CD14-positive monocyte (primary cell): ENCODE results near the gene PTMS. TPM values are rescaled to one million over a fixed set of nuclear protein-coding genes. Genes with fewer than 3 reads are reported as not detected.

Experiments used
- DNase-seq, 3 donors: peaks; one replicate each; pipeline ENCODE4 v3.0.0-alpha.2; 2011 to 2022
- H2AFZ ChIP-seq: 2 replicates; pipeline ENCODE4 v1.6.0; 2012; ENCODE audit warnings: mild to moderate bottlenecking, low read depth, low read length, inconsistent platforms; ENCODE audit not compliant: insufficient read depth, poor library complexity, severe bottlenecking
- H3K27ac ChIP-seq, 2 donors: 1 replicate in 1 of 2; 2 replicates in 1 of 2; pipeline ENCODE4 v1.5.1; 2012 to 2013; ENCODE audit warnings: low read length in 2 of 2, control low read depth in 1 of 2, inconsistent platforms in 1 of 2, low read depth in 1 of 2, mild to moderate bottlenecking in 1 of 2
- H3K27me3 ChIP-seq, 2 donors: one replicate each; pipeline versions ENCODE4 v1.6.0 to v1.6.1; 2011 to 2013; ENCODE audit warnings: low read length in 2 of 2; ENCODE audit not compliant: control insufficient read depth in 2 of 2, insufficient read depth in 2 of 2
- H3K36me3 ChIP-seq, 2 donors: replicated peaks in 1 of 2; 1 replicate in 1 of 2; 2 replicates in 1 of 2; pipeline versions ENCODE4 v1.5.1 to v1.6.1; 2012 to 2013; ENCODE audit warnings: low read length in 2 of 2, control low read depth in 1 of 2, inconsistent platforms in 1 of 2, mild to moderate bottlenecking in 1 of 2; ENCODE audit not compliant: insufficient read depth in 2 of 2, control insufficient read depth in 1 of 2
- H3K4me1 ChIP-seq, 2 donors: 1 replicate in 1 of 2; 2 replicates in 1 of 2; pipeline versions ENCODE4 v1.5.1 to v1.6.1; 2012 to 2013; ENCODE audit warnings: low read length in 2 of 2, control low read depth in 1 of 2, inconsistent platforms in 1 of 2, mild to moderate bottlenecking in 1 of 2, moderate library complexity in 1 of 2; ENCODE audit not compliant: insufficient read depth in 2 of 2, control insufficient read depth in 1 of 2
- H3K4me2 ChIP-seq: replicated peaks from 2 replicates; pipeline ENCODE3; 2012; ENCODE audit warnings: low read length, moderate library complexity, mild to moderate bottlenecking; ENCODE audit not compliant: poor library complexity, severe bottlenecking; ENCODE audit errors: extremely low read depth
- H3K4me3 ChIP-seq, 3 experiments: fragments of 200-600 bp in 1 of 3; sonication (generic) in 1 of 3; replicated peaks in 1 of 3; 1 replicate in 2 of 3; 2 replicates in 1 of 3; pipeline ENCODE4 v1.5.1; 2011 to 2013; ENCODE audit warnings: low read length in 3 of 3, mild to moderate bottlenecking in 3 of 3, control low read depth in 2 of 3, low read depth in 2 of 3, inconsistent platforms in 1 of 3, moderate library complexity in 1 of 3
- H3K79me2 ChIP-seq: 2 replicates; pipeline ENCODE4 v1.6.0; 2012; ENCODE audit warnings: mild to moderate bottlenecking, control low read depth, inconsistent platforms, low read length, moderate library complexity; ENCODE audit not compliant: insufficient read depth
- H3K9ac ChIP-seq: 2 replicates; pipeline ENCODE4 v1.6.0; 2017; ENCODE audit warnings: low read length, mild to moderate bottlenecking; ENCODE audit not compliant: insufficient read depth, poor library complexity, severe bottlenecking
- H3K9me3 ChIP-seq, 2 donors: replicated peaks in 1 of 2; 1 replicate in 1 of 2; 2 replicates in 1 of 2; pipeline versions ENCODE4 v1.5.1 to v1.6.1; 2012 to 2013; ENCODE audit warnings: low read length in 2 of 2, control low read depth in 1 of 2; ENCODE audit not compliant: control insufficient read depth in 1 of 2, insufficient read depth in 1 of 2
- H4K20me1 ChIP-seq: 2 replicates; pipeline ENCODE4 v1.6.0; 2012; ENCODE audit warnings: mild to moderate bottlenecking, low read length, control low read depth, moderate library complexity; ENCODE audit not compliant: insufficient read depth
- H3K27ac Mint-ChIP-seq, 7 donors: one replicate each; pipeline ENCODE4 v1.8.0; 2020; ENCODE audit warnings: mild to moderate bottlenecking in 7 of 7, mixed read lengths in 7 of 7, moderate library complexity in 6 of 7, inconsistent platforms in 2 of 7
- H3K27me3 Mint-ChIP-seq, 3 donors: one replicate each; pipeline ENCODE4 v1.8.0; 2021 to 2022; ENCODE audit warnings: low read depth in 3 of 3, mild to moderate bottlenecking in 3 of 3, mixed read lengths in 3 of 3, moderate library complexity in 3 of 3, inconsistent platforms in 1 of 3
- H3K36me3 Mint-ChIP-seq, 2 donors: one replicate each; pipeline ENCODE4 v1.8.0; 2020; ENCODE audit warnings: mixed read lengths in 2 of 2, inconsistent platforms in 1 of 2, mild to moderate bottlenecking in 1 of 2
- H3K4me1 Mint-ChIP-seq: one replicate; pipeline ENCODE4 v1.8.0; 2020; ENCODE audit warnings: mild to moderate bottlenecking, mixed read lengths
- H3K4me3 Mint-ChIP-seq, 2 donors: one replicate each; pipeline ENCODE4 v1.8.0; 2020; ENCODE audit warnings: mild to moderate bottlenecking in 2 of 2, mixed read lengths in 2 of 2, moderate library complexity in 1 of 2
- H3K9me3 Mint-ChIP-seq, 7 donors: one replicate each; pipeline ENCODE4 v1.8.0; 2020 to 2022; ENCODE audit warnings: mixed read lengths in 7 of 7, mild to moderate bottlenecking in 6 of 7, moderate library complexity in 6 of 7, inconsistent platforms in 2 of 7
- CTCF ChIP-seq: fragments of 200-600 bp; IDR thresholded peaks from one replicate; pipeline ENCODE4 v1.8.0; 2022; ENCODE audit warnings: antibody characterized with exemption, mild to moderate bottlenecking
- WGBS: methylation state at CpG from one replicate; pipeline ENCODE4 v1.1.5; 2013; ENCODE audit warnings: missing lambda C conversion rate; ENCODE audit not compliant: insufficient coverage; 5-methylcytosine and 5-hydroxymethylcytosine counted together
- intact Hi-C, 2 donors: fragments of 100-400 bp; cut with micrococcal nuclease; formaldehyde crosslinking; loops; one replicate each; pipeline versions ENCODE4 v1.15.0 to v1.15.1; 2023
- polyA plus RNA-seq, 3 donors: library from polyadenylated mRNA; depleted of rRNA in 1 of 3; unstranded in 2 of 3; stranded (reverse) in 1 of 3; fragments of 300-500 nt in 2 of 3; fragments of >200 nt in 1 of 3; fragmentation: Illumina TruSeq in 2 of 3; gene quantifications; 1 replicate in 2 of 3; 2 replicates in 1 of 3; pipeline ENCODE4 v1.2.3, GENCODE V29; 2012 to 2021

Gene PTMS
- polyA plus RNA-seq, 3 donors = 2.4 to 9.7 (median 2.6) TPM

- intact Hi-C loops = no loop called here
- no peak overlapping the region for H3K27ac Mint-ChIP-seq
- Histone ChIP-seq H2AFZ (no peak overlapping the region), H3K9ac (no peak overlapping the region), H3K4me2 (no peak overlapping the region), H3K4me3 (no peak overlapping the region), H3K36me3 (peaks cover 50 to 59% of the 10 kb centered on the region in 2 donors), H3K4me1 (peaks cover 12 to 19% of the 10 kb centered on the region in 2 donors), H3K9me3 (no peaks in the 10 kb centered on the region), H3K27ac (no peak overlapping the region), H3K27me3 (no peaks in the 10 kb centered on the region), H3K79me2 (no peaks in the 10 kb centered on the region), H4K20me1 (peaks cover 81% of the 10 kb centered on the region)
- WGBS = no CpG with 5 or more reads among the region's 4 CpGs
- peak in 1 of 3 donors; percentile 3 for DNase-seq
- no peak overlapping the region for H3K4me3 Mint-ChIP-seq
- peaks cover 60 to 70% of the 10 kb centered on the region in 2 donors for H3K36me3 Mint-ChIP-seq
- peaks cover 0 to 2% (median 0%) of the 10 kb centered on the region in 7 donors for H3K9me3 Mint-ChIP-seq
- peaks cover 0 to 2% (median 0%) of the 10 kb centered on the region in 3 donors for H3K27me3 Mint-ChIP-seq
- TF ChIP-seq CTCF = no peak
- peaks cover 20% of the 10 kb centered on the region for H3K4me1 Mint-ChIP-seq
These were observed 47.2 kb downstream of the PTMS start for GRCh38 chr12:6813363-6813762.

GRCh38 chr12:6816598-6816997 lies 50.4 kb downstream of the PTMS start:
- Mint-ChIP-seq H3K9me3 (peaks cover 0 to 2% (median 0%) of the 10 kb centered on the region in 7 donors), H3K27me3 (peaks cover 0 to 2% (median 1%) of the 10 kb centered on the region in 3 donors), H3K36me3 (peaks cover 60 to 66% of the 10 kb centered on the region in 2 donors), H3K27ac (no peak overlapping the region), H3K4me1 (peaks cover 32% of the 10 kb centered on the region), H3K4me3 (no peak overlapping the region)
- Histone ChIP-seq H3K4me2 (no peak overlapping the region), H4K20me1 (peaks cover 67% of the 10 kb centered on the region), H3K4me1 (peaks cover 24 to 33% of the 10 kb centered on the region in 2 donors), H3K9ac (no peak overlapping the region), H2AFZ (no peak overlapping the region), H3K27me3 (no peaks in the 10 kb centered on the region), H3K36me3 (peaks cover 60 to 66% of the 10 kb centered on the region in 2 donors), H3K27ac (no peak overlapping the region), H3K9me3 (no peaks in the 10 kb centered on the region), H3K4me3 (no peak overlapping the region), H3K79me2 (no peaks in the 10 kb centered on the region)
- WGBS = 92% methylated on average over 3 of the region's 3 CpGs
- no peak for TF ChIP-seq CTCF
- intact Hi-C loops = no loop called here
- DNase-seq = no peak
